ENCODE data around the gene POLR2E. TPM values are rescaled to one million over a fixed set of nuclear protein-coding genes. Genes with fewer than 3 reads are reported as not detected.

POLR2E gene
- total RNA-seq, 1 experiment from 2014 or later: 279 TPM

GRCh38 chr19:1040476-1041271 is 54.5 kb downstream of the POLR2E start:
- ChIA-PET POLR2A (interaction anchor here (0.5 kb wide), 2 partner anchors 11 to 12 kb away, joined by 5 read pairs; no protein-coding TSS in a partner anchor), CTCF (interaction anchor here (0.6 kb wide), 1 partner anchor 239 kb away, joined by 3 read pairs; no protein-coding TSS in a partner anchor)
- DNase-seq (ENCODE audit: low read depth, low spot score) (peak; percentile 79), ATAC-seq (peak; percentile 69)
- Histone ChIP-seq H3K4me1 (ENCODE audit: control insufficient read depth, insufficient read depth, low read length) (peaks cover 19% of the 10 kb centered on the region), H3K27me3 (ENCODE audit: control insufficient read depth, insufficient read depth, low read length) (no peaks in the 10 kb centered on the region), H3K36me3 (ENCODE audit: control insufficient read depth, insufficient read depth, low read length) (peaks cover 6% of the 10 kb centered on the region; the same call in 1 of the 2 replicates), H3K9me3 (ENCODE audit: control insufficient read depth, insufficient read depth, low read depth, low read length) (no peaks in the 10 kb centered on the region), H3K27ac (ENCODE audit: low read length) (peak overlapping the region; percentile 92), H3K4me3 (ENCODE audit: low read depth in 2 of 2, low read length in 2 of 2) (peak overlapping the region; percentile 63 to 82)
- no TSS peak for BruUV-seq (replicated peaks)
- TF ChIP-seq POLR2AphosphoS5 (IDR thresholded peaks at IDR 0.05; ENCODE audit: low read depth, low read length): no peak
- no peak for TF ChIP-seq TCF7L2 (IDR thresholded peaks at IDR 0.05; ENCODE audit: low read depth, low read length)
- TF ChIP-seq CTCF (IDR thresholded peaks at IDR 0.05): no peak
- TF ChIP-seq SIN3A (IDR thresholded peaks at IDR 0.05; ENCODE audit: borderline replicate concordance, insufficient read depth, low read depth, low read length): no peak
- TF ChIP-seq REST (IDR thresholded peaks at IDR 0.05; ENCODE audit: insufficient read depth in 1 of 2, low read depth in 2 of 2, low read length in 1 of 2): no peak
- in situ Hi-C loops (cut with HindIII; ENCODE audit: low pct_unique_long_range_greater_than_20kb, low sequenced_read_pairs) (no loop called here), intact Hi-C loops (cut with micrococcal nuclease; ENCODE audit: unreplicated experiment) (no loop called here)

- intact Hi-C loops (cut with micrococcal nuclease; ENCODE audit: unreplicated experiment): no loop called here
- TF ChIP-seq CTCF (IDR thresholded peaks at IDR 0.05) (no peak), SIN3A (IDR thresholded peaks at IDR 0.05; ENCODE audit: borderline replicate concordance, insufficient read depth, low read depth, low read length) (peak; percentile 66; the same call in 1 of the 2 replicates), POLR2AphosphoS5 (IDR thresholded peaks at IDR 0.05; ENCODE audit: low read depth, low read length) (peak; percentile 79), REST (IDR thresholded peaks at IDR 0.05; ENCODE audit: insufficient read depth in 1 of 2, low read depth in 2 of 2, low read length in 1 of 2) (0 out of 4 replicates have a peak, but pooled peaks of 1 of the 2 experiments have one; percentile 18), TCF7L2 (IDR thresholded peaks at IDR 0.05; ENCODE audit: low read depth, low read length) (0 out of 2 replicates have a peak, but pooled peaks have one; percentile 20)
- Histone ChIP-seq H3K27me3 (ENCODE audit: control insufficient read depth, insufficient read depth, low read length) (no peaks in the 10 kb centered on the region), H3K4me3 (ENCODE audit: low read depth in 2 of 2, low read length in 2 of 2) (peak within 1 kb of the TSS; percentile 63 to 82), H3K36me3 (ENCODE audit: control insufficient read depth, insufficient read depth, low read length) (peaks cover 6% of the 10 kb centered on the region; the same call in 1 of the 2 replicates), H3K4me1 (ENCODE audit: control insufficient read depth, insufficient read depth, low read length) (peaks cover 19% of the 10 kb centered on the region), H3K27ac (ENCODE audit: low read length) (peak within 1 kb of the TSS; percentile 84), H3K9me3 (ENCODE audit: control insufficient read depth, insufficient read depth, low read depth, low read length) (no peaks in the 10 kb centered on the region)
- peak; percentile 78 for DNase-seq (ENCODE audit: low read depth, low spot score)
- peak; percentile 85 for ATAC-seq
- ChIA-PET CTCF (no interaction called here), POLR2A (interaction anchor here (0.5 to 0.6 kb wide), 2 partner anchors 10 to 11 kb away, joined by 5 to 9 read pairs; no protein-coding TSS in a partner anchor)
- in situ Hi-C loops (cut with HindIII; ENCODE audit: low pct_unique_long_range_greater_than_20kb, low sequenced_read_pairs): no loop called here
- BruUV-seq (replicated peaks): no TSS peak
Observed at GRCh38 chr19:1039646-1040475, 55.3 kb downstream of the POLR2E start, which contains the start of gene ABCA7. Gene ABCA7, plus strand, starts transcription at chr19:1040107. Its CDS starts 1,255 bp downstream, at chr19:1041362.

All from Panc1 (cell line).